ENCODE data around the gene METTL18. TPM values are rescaled to one million over a fixed set of nuclear protein-coding genes. Genes with fewer than 3 reads are reported as not detected.

The METTL18 gene
- total and polyA plus RNA-seq, 12 donors = 2.2 to 6.6 (median 5.6) TPM

GRCh38 chr1:169753549-169753948 is 41.2 kb downstream of the METTL18 start:
- H3K27ac ChIP-seq = no peak overlapping the region
- peaks cover 0 to 17% (median 0%) of the 10 kb centered on the region in 7 donors for H3K27me3 ChIP-seq
- intact Hi-C loops (cut with DNase I) = no loop called here
- ATAC-seq (no peak), DNase-seq (no peak)
- H3K36me3 ChIP-seq = no peaks in the 10 kb centered on the region
- no peaks in the 10 kb centered on the region for H3K4me1 ChIP-seq
- no peaks in the 10 kb centered on the region for H3K9me3 ChIP-seq
- TF ChIP-seq, protein P1, sequence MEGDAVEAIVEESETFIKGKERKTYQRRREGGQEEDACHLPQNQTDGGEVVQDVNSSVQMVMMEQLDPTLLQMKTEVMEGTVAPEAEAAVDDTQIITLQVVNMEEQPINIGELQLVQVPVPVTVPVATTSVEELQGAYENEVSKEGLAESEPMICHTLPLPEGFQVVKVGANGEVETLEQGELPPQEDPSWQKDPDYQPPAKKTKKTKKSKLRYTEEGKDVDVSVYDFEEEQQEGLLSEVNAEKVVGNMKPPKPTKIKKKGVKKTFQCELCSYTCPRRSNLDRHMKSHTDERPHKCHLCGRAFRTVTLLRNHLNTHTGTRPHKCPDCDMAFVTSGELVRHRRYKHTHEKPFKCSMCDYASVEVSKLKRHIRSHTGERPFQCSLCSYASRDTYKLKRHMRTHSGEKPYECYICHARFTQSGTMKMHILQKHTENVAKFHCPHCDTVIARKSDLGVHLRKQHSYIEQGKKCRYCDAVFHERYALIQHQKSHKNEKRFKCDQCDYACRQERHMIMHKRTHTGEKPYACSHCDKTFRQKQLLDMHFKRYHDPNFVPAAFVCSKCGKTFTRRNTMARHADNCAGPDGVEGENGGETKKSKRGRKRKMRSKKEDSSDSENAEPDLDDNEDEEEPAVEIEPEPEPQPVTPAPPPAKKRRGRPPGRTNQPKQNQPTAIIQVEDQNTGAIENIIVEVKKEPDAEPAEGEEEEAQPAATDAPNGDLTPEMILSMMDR (IDR thresholded peaks at IDR 0.05) = no peak
- WGBS, 2 donors = 67 to 68% methylated on average over 4 of the region's 4 CpGs
- H3K4me3 ChIP-seq = no peak overlapping the region

- no peak for ATAC-seq
- Histone ChIP-seq H3K27me3 (peaks cover 0 to 21% (median 0%) of the 10 kb centered on the region in 7 donors), H3K4me1 (peaks cover 0 to 10% (median 3%) of the 10 kb centered on the region in 9 donors), H3K27ac (no peak overlapping the region), H3K9me3 (no peaks in the 10 kb centered on the region), H3K36me3 (no peaks in the 10 kb centered on the region), H3K4me3 (no peak overlapping the region)
- TF ChIP-seq, protein P1 (IDR thresholded peaks at IDR 0.05) = no peak
- DNase-seq = no peak
- intact Hi-C loops (cut with DNase I) = no loop called here
- 83 to 85% methylated on average over 1 of the region's 1 CpG for WGBS, 2 donors
Observed at GRCh38 chr1:169750041-169750440, 44.7 kb downstream of the METTL18 start.

- ATAC-seq (no peak), DNase-seq (no peak)
- Histone ChIP-seq H3K9me3 (no peaks in the 10 kb centered on the region), H3K4me3 (no peak overlapping the region), H3K4me1 (peaks cover 0 to 25% (median 8%) of the 10 kb centered on the region in 9 donors), H3K27me3 (peaks cover 0 to 8% (median 0%) of the 10 kb centered on the region in 7 donors), H3K36me3 (no peaks in the 10 kb centered on the region), H3K27ac (no peak overlapping the region)
- 95 to 96% methylated on average over 2 of the region's 2 CpGs for WGBS, 2 donors
- intact Hi-C loops (cut with DNase I) = no loop called here
- TF ChIP-seq, protein P1 (IDR thresholded peaks at IDR 0.05) = no peak
Observed at GRCh38 chr1:169746550-169746949, 48.2 kb downstream of the METTL18 start.

GRCh38 chr1:169745015-169745861 is 49.5 kb downstream of the METTL18 start:
- Histone ChIP-seq H3K27ac (peak overlapping the region in 2 of 10 donors; percentile 19 to 30), H3K9me3 (no peaks in the 10 kb centered on the region), H3K4me3 (no peak overlapping the region), H3K27me3 (peaks cover 0 to 8% (median 0%) of the 10 kb centered on the region in 7 donors), H3K36me3 (no peaks in the 10 kb centered on the region), H3K4me1 (peaks cover 0 to 38% (median 16%) of the 10 kb centered on the region in 9 donors)
- DNase-seq (no peak), ATAC-seq (peak in 6 of 8 donors; percentile 43 to 81 (median 64))
- TF ChIP-seq, protein P1 (IDR thresholded peaks at IDR 0.05) = no peak
- 36 to 37% methylated on average over 5 of the region's 5 CpGs for WGBS, 2 donors
- intact Hi-C loops (cut with DNase I) = no loop called here

Other genes with a start within 250 kb of the METTL18 start
- 10 to 100 TPM in 4 of 10 donors, 1 to 10 TPM in 5, under 1 TPM in 1; 0.94 to 31.4 (median 6.9) TPM for gene F5, start 208.4 kb downstream of the METTL18 start, total RNA-seq
- gene F5, start 208.4 kb downstream of the METTL18 start, polyA plus RNA-seq = 10 to 100 TPM in 1 of 2 donors, 1 to 10 TPM in 1; 4.6 to 40.3 TPM
- gene SELP, start 164.8 kb downstream of the METTL18 start, total RNA-seq = 10 to 100 TPM in 1 of 10 donors, 1 to 10 TPM in 9; 3.3 to 13.4 (median 6.6) TPM
- gene SELP, start 164.8 kb downstream of the METTL18 start, polyA plus RNA-seq = 1 to 10 TPM; 4.2 to 5.4 TPM
- 1 to 10 TPM; 1.3 to 8.5 (median 1.7) TPM for gene SELL, start 83.3 kb downstream of the METTL18 start, total RNA-seq
- 1 to 10 TPM in 1 of 2 donors, under 1 TPM in 1; 0.59 to 1.2 TPM for gene SELL, start 83.3 kb downstream of the METTL18 start, polyA plus RNA-seq
- 10 to 100 TPM in 2 of 10 donors, 1 to 10 TPM in 4, under 1 TPM in 4; 0.46 to 15.3 (median 2.2) TPM for gene SELE, start 60.8 kb downstream of the METTL18 start, total RNA-seq
- 1 to 10 TPM; 3.1 TPM for gene SELE, start 60.8 kb downstream of the METTL18 start, polyA plus RNA-seq
- gene SCYL3, start 99.0 kb upstream of the METTL18 start, total RNA-seq = 1 to 10 TPM; 3.3 to 8.9 (median 5.7) TPM
- 1 to 10 TPM; 2.4 to 3.3 TPM for gene SCYL3, start 99.0 kb upstream of the METTL18 start, polyA plus RNA-seq